Bladder microvascular endothelial cell (primary cell): ENCODE measurements around the gene NKAPD1. TPM values are rescaled to one million over a fixed set of nuclear protein-coding genes. Genes with fewer than 3 reads are reported as not detected.

Experiments
- total RNA-seq: library from RNA; depleted of rRNA; stranded (reverse); fragments of >200 nt; gene quantifications from 2 replicates; pipeline ENCODE4 v1.2.3, GENCODE V29; 2014

The NKAPD1 gene
- 9.6 and 14.7 TPM in 2 replicates for total RNA-seq

DNA sequence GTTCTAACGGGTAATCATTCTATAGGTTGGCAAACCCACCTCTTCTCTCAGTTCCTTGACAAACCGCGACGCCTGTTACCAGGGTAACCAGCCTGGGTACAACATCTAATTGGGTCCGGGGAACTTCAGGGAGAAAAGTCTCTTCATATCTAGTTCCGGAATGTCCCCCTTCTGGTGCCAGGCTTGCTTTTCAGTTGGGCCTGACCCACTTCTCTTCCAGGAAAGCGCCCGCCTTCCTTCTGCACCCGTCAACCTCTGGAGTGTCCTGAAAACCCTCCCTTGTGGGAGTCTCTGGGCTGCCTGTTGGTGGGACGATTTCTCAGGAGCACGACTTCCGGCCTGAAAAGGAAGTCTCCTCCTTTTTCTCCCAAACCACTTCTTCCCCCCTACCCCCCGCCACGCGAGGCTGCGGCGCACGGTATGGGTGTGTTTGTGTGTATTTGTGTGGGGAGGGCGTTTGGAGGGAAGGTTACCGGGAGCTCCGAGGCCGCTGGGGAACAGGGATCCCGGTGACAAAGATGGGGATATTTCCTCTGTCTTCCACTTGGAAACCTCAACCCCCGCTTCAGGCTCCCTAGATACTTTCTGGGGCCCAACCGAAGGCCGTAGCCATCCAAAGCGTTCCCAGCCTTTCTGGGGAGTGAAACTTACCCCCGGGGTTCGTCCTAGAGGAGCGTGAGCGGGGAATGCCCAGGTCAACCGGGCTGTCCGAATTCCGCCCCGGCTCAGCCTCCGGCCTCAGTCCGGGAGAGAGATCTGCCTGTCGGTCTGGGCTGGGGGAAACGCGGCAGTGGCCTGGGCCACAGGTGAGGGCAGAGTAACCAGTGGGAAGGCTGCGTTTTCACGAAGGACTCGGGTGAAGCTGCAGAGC, at the start of gene NKAPD1, which contains the start of gene PIH1D2:
TSS of gene NKAPD1 (plus strand) at position 359 of the 871 bp plus-strand sequence. CDS start 1,276 bp downstream, outside the sequence.
TSS of gene PIH1D2 (minus strand) at position 77 of the 871 bp plus-strand sequence. CDS start 843 bp downstream, outside the sequence.

DNA sequence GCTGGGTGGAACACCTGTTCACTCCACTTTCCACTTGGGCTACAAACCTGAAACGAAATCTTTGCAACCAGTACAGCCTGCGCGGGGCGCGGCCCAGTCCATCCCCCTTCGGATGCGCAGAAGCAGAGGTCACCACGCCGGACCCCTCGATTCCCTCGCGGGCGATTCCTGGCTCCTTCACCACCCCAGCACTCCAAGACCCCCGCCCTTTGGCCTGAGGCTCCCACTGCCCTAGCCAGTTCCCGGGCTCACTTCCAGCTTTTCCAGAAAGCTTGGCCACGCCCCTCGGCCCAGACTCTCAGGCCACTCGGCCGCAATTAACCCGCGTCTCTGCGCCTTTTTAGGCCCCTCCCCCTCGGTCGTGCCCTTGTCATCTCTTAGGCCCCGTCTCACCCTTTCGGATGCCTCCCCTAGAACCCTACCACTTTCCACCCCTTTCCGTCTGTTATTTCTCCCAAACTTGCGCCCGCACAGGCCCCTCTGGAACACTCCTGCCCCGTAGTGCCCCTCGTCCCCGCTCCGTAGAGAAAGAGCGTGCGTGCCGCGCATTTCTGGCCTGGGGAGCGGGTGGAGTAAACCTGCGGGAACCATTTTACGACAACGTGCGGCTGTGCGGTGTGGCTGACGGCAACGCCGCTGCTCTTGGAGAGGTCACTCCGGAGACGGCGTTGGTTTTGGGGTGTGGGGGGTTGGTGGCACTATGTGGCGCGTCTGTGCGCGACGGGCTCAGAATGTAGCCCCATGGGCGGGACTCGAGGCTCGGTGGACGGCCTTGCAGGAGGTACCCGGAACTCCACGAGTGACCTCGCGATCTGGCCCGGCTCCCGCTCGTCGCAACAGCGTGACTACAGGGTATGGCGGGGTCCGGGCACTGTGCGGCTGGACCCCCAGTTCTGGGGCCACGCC, 49.1 kb upstream of the NKAPD1 start, which contains the start of gene DLAT:
TSS of gene DLAT (plus strand) at position 636 of the 906 bp plus-strand sequence. CDS start at position 701, 65 bp downstream.

DNA sequence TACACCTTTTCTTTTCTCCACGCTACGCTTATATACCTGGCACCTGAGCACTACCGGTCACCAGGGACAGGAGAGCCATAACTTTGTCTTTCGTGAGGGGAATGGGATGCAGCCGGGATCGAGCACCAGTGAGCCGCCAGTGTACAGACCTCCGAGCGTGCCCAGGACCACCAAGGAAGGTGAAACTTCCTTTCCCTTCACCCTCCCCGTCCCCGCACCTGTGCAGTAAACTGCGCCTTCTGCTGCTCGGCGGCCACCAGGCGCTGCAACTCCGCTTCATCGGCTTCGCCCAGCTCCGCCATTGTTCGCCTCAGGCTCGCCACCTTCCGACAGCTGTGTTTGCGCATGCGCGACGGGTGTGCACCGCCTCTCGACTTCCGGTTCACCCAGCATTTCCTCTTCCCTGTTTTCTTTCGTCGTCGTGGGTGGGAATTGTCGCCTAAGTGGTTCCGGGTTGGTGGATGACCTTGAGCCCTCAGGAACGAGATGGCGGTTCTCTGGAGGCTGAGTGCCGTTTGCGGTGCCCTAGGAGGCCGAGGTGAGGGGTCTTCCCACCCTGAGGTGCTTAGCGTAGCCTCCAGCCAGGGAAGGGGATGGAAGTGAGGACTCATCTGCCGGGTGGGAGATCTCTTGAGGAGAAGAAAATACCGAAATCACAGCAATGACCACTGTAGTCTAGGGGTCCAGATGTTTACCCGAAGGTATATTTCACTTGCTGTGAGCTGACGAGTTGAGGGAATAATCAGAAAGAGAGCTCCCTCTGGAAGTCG, 12.5 kb downstream of the NKAPD1 start, which contains the start of the genes SDHD and TIMM8B:
TSS of gene SDHD (plus strand) at position 452 of the 770 bp plus-strand sequence. CDS start at position 487, 35 bp downstream.
TSS of gene TIMM8B (minus strand) at position 335 of the 770 bp plus-strand sequence. CDS start at position 302, 33 bp downstream.

Other genes with a start within 250 kb of the NKAPD1 start
- gene ALG9, start 202.7 kb upstream of the NKAPD1 start, total RNA-seq = 14.2 and 24.9 TPM in 2 replicates
- gene FDXACB1, start 195.1 kb upstream of the NKAPD1 start, total RNA-seq = 1.3 and 1.6 TPM in 2 replicates
- gene CFAP68, start 194.8 kb upstream of the NKAPD1 start, total RNA-seq = 4.4 and 5.0 TPM in 2 replicates
- 0.81 and 1.0 TPM in 2 replicates for gene CRYAB, start 162.5 kb upstream of the NKAPD1 start, total RNA-seq
- gene HSPB2, start 161.6 kb upstream of the NKAPD1 start, total RNA-seq = not detected in 2 replicates
- 0.16 and 0.25 TPM in 2 replicates for gene C11orf52, start 155.4 kb upstream of the NKAPD1 start, total RNA-seq
- gene DIXDC1, start 137.0 kb upstream of the NKAPD1 start, total RNA-seq = 7.7 and 18.3 TPM in 2 replicates
- 21.9 and 30.6 TPM in 2 replicates for gene DLAT, start 48.9 kb upstream of the NKAPD1 start, total RNA-seq
- 0.63 and 0.97 TPM in 2 replicates for gene PIH1D2, start 282 bp upstream of the NKAPD1 start, total RNA-seq
- 75.5 and 81.9 TPM in 2 replicates for gene TIMM8B, start 12.5 kb downstream of the NKAPD1 start, total RNA-seq
- 137 and 142 TPM in 2 replicates for gene SDHD, start 12.6 kb downstream of the NKAPD1 start, total RNA-seq
- 0.13 and 0.16 TPM in 2 replicates for gene IL18, start 89.8 kb downstream of the NKAPD1 start, total RNA-seq
- not detected in 2 replicates for gene TEX12, start 93.1 kb downstream of the NKAPD1 start, total RNA-seq
- gene BCO2, start 101.2 kb downstream of the NKAPD1 start, total RNA-seq = 0.65 and 1.9 TPM in 2 replicates
- 20.7 and 32.2 TPM in 2 replicates for gene PTS, start 152.1 kb downstream of the NKAPD1 start, total RNA-seq
- gene PLET1, start 186.6 kb downstream of the NKAPD1 start, total RNA-seq = not detected in 2 replicates